ENCODE data around the gene MSRB3.
A peak's percentile ranks its signal among the peaks of the same experiment; 100 is the strongest.

Gene MSRB3

DNA sequence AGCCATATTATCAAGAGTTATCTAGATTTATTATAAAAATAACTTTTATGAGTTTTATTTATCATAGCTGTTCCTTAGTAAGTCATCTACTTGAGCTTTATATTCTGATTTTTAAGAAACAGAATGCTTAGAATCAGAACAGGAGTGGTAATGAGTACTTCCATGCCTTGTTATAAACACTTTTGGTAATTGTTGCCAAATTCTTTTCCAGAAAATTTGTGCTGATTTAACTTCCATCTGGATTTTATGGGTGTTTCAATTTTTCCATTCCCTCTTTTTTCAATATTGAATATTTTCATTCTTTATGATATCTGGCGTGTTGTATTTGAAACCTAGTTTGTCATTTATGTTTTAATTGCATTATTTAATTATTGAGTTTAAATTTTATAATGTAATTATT, 131.2 kb downstream of the MSRB3 start:
- Histone ChIP-seq H3K79me2 (ENCODE audit: insufficient read depth, low read length) (no peaks in the 10 kb centered on the region), H3F3A (ENCODE audit: low read depth) (no peaks in the 10 kb centered on the region), H3K27me3 (ENCODE audit: insufficient read depth, low read length, poor library complexity, severe bottlenecking) (no peaks in the 10 kb centered on the region), H3K9me3 (ENCODE audit: insufficient read depth, low read depth, low read length) (no peaks in the 10 kb centered on the region; the same call in 1 of the 2 replicates), H2AFZ (ENCODE audit: low read length) (no peak overlapping the region), H4K20me1 (ENCODE audit: insufficient read depth, low read length, poor library complexity, severe bottlenecking) (peaks cover 6% of the 10 kb centered on the region), H3K4me3 (ENCODE audit: low read length, poor library complexity, severe bottlenecking) (no peak overlapping the region), H3K4me1 (ENCODE audit: insufficient read depth, low read length, poor library complexity, severe bottlenecking) (peaks cover 25% of the 10 kb centered on the region), H3K36me3 (ENCODE audit: insufficient read depth, low read length) (peaks cover 11% of the 10 kb centered on the region; the same call in 1 of the 2 replicates), H3K4me2 (ENCODE audit: low read depth, low read length, poor library complexity, severe bottlenecking) (no peak overlapping the region), H3K9me2 (replicated peaks; ENCODE audit: low read depth, low read length) (no peaks in the 10 kb centered on the region), H3K9ac (ENCODE audit: low read depth, low read length, poor library complexity, severe bottlenecking) (no peak overlapping the region)
- no peak for TF ChIP-seq EZH2phosphoT487 (IDR thresholded peaks at IDR 0.05; ENCODE audit: borderline replicate concordance)
- TF ChIP-seq CTCF (conservative IDR thresholded peaks at IDR 0.05; ENCODE audit: low read length) = no peak

GRCh38 chr12:65411171-65411570, 132.7 kb downstream of the MSRB3 start:
- Histone ChIP-seq H3K9ac (ENCODE audit: low read depth, low read length, poor library complexity, severe bottlenecking) (no peak overlapping the region), H3K79me2 (ENCODE audit: insufficient read depth, low read length) (no peaks in the 10 kb centered on the region), H3K4me3 (ENCODE audit: low read length, poor library complexity, severe bottlenecking) (no peak overlapping the region), H3K27me3 (ENCODE audit: insufficient read depth, low read length, poor library complexity, severe bottlenecking) (no peaks in the 10 kb centered on the region), H3K4me2 (ENCODE audit: low read depth, low read length, poor library complexity, severe bottlenecking) (no peak overlapping the region), H3K9me3 (ENCODE audit: insufficient read depth, low read depth, low read length) (no peaks in the 10 kb centered on the region; the same call in 1 of the 2 replicates), H4K20me1 (ENCODE audit: insufficient read depth, low read length, poor library complexity, severe bottlenecking) (peaks cover 8% of the 10 kb centered on the region), H3K9me2 (replicated peaks; ENCODE audit: low read depth, low read length) (no peaks in the 10 kb centered on the region), H3F3A (ENCODE audit: low read depth) (no peaks in the 10 kb centered on the region), H3K36me3 (ENCODE audit: insufficient read depth, low read length) (peaks cover 16% of the 10 kb centered on the region; the same call in 1 of the 2 replicates), H3K4me1 (ENCODE audit: insufficient read depth, low read length, poor library complexity, severe bottlenecking) (peaks cover 31% of the 10 kb centered on the region), H2AFZ (ENCODE audit: low read length) (no peak overlapping the region)
- TF ChIP-seq CTCF (conservative IDR thresholded peaks at IDR 0.05; ENCODE audit: low read length) = no peak

DNA sequence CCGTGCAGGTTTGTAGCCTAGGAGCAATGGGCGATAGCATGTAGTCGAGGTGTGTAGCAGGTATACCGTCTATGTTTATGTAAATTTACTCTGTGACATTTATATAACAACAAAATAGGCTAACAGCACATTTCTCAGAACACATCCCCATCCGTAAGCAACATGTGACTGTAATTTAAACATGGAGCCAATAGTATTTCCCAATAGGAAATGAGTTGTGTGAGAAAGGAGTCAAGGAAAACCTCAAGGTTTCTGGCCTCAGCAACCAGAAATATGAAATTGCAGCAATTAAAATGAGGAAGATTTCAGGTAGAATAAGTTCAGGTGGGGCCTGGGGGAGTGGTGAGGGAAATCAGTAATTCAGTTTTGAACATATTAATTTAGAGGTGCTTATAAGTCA, 136.0 kb downstream of the MSRB3 start:
- H3K4me2 ChIP-seq (ENCODE audit: low read depth, low read length, poor library complexity, severe bottlenecking) = peak overlapping the region; percentile 13
- H3K36me3 ChIP-seq (ENCODE audit: insufficient read depth, low read length) = peaks cover 15% of the 10 kb centered on the region; the same call in 1 of the 2 replicates
- no peak overlapping the region for H3K9ac ChIP-seq (ENCODE audit: low read depth, low read length, poor library complexity, severe bottlenecking)
- no peaks in the 10 kb centered on the region for H3K79me2 ChIP-seq (ENCODE audit: insufficient read depth, low read length)
- H2AFZ ChIP-seq (ENCODE audit: low read length) = no peak overlapping the region
- peaks cover 26% of the 10 kb centered on the region for H3K4me1 ChIP-seq (ENCODE audit: insufficient read depth, low read length, poor library complexity, severe bottlenecking)
- H3F3A ChIP-seq (ENCODE audit: low read depth) = no peaks in the 10 kb centered on the region
- H3K4me3 ChIP-seq (ENCODE audit: low read length, poor library complexity, severe bottlenecking) = no peak overlapping the region
- no peaks in the 10 kb centered on the region for H3K9me2 ChIP-seq (replicated peaks; ENCODE audit: low read depth, low read length)
- peaks cover 8% of the 10 kb centered on the region for H4K20me1 ChIP-seq (ENCODE audit: insufficient read depth, low read length, poor library complexity, severe bottlenecking)
- no peak for TF ChIP-seq EZH2phosphoT487 (IDR thresholded peaks at IDR 0.05; ENCODE audit: borderline replicate concordance)
- no peak for TF ChIP-seq CTCF (conservative IDR thresholded peaks at IDR 0.05; ENCODE audit: low read length)
- H3K9me3 ChIP-seq (ENCODE audit: insufficient read depth, low read depth, low read length) = no peaks in the 10 kb centered on the region
- no peaks in the 10 kb centered on the region for H3K27me3 ChIP-seq (ENCODE audit: insufficient read depth, low read length, poor library complexity, severe bottlenecking)
